Suprapubic skin (tissue), 4 donors: Measurements from ENCODE around the gene TRMT2A. TPM values are rescaled to one million over a fixed set of nuclear protein-coding genes. Genes with fewer than 3 reads are reported as not detected.

Source experiments
- DNase-seq, 2 donors: peaks; one replicate each; pipeline ENCODE4 v3.0.0-alpha.2; 2019; ENCODE audit warnings: low spot score in 2 of 2
- H3K27ac ChIP-seq: fragments of 200-600 bp; sonication (generic); one replicate; pipeline ENCODE4 v1.5.1; 2019
- H3K27me3 ChIP-seq: fragments of 200-600 bp; sonication (generic); one replicate; pipeline ENCODE4 v1.5.1; 2019
- H3K36me3 ChIP-seq: fragments of 200-600 bp; sonication (generic); one replicate; pipeline ENCODE4 v1.5.1; 2019
- H3K4me1 ChIP-seq: fragments of 200-600 bp; sonication (generic); one replicate; pipeline ENCODE4 v1.5.1; 2019
- H3K4me3 ChIP-seq: fragments of 200-600 bp; sonication (generic); one replicate; pipeline ENCODE4 v1.5.1; 2019; ENCODE audit warnings: mild to moderate bottlenecking
- H3K9me3 ChIP-seq: fragments of 200-600 bp; sonication (generic); one replicate; pipeline ENCODE4 v1.5.1; 2019
- EP300 ChIP-seq: sonication (generic); formaldehyde crosslinking; IDR thresholded peaks from one replicate; pipeline ENCODE4 v1.6.1; 2017; ENCODE audit warnings: antibody characterized with exemption
- POLR2A ChIP-seq, 2 donors: fragments of 450-650 bp; IDR thresholded peaks; one replicate each; pipeline ENCODE4 v1.6.1; 2017; ENCODE audit warnings: antibody characterized with exemption in 2 of 2, mild to moderate bottlenecking in 2 of 2, moderate library complexity in 2 of 2
- POLR2AphosphoS5 ChIP-seq, 3 donors: sonication (generic); formaldehyde crosslinking; IDR thresholded peaks; one replicate each; pipeline ENCODE4 v1.6.1; 2017; ENCODE audit warnings: antibody characterized with exemption in 3 of 3
- WGBS: methylation state at CpG from one replicate; pipeline ENCODE4 v1.1.5; 2018; 5-methylcytosine and 5-hydroxymethylcytosine counted together
- total RNA-seq, 4 donors: library from RNA; depleted of rRNA; stranded (reverse); fragments of >200 nt; gene quantifications; one replicate each; pipeline ENCODE4 v1.1.0, GENCODE V29; 2016
- TF ChIP-seq, protein P1 (sequence below), 2 donors: fragments of 200-600 bp in 1 of 2; fragments of 450-650 bp in 1 of 2; sonication (generic) in 1 of 2; IDR thresholded peaks; one replicate each; pipeline ENCODE4 v1.5.1; 2016 to 2019; ENCODE audit warnings: antibody characterized with exemption in 2 of 2, mild to moderate bottlenecking in 1 of 2, moderate library complexity in 1 of 2

The TRMT2A gene
- total RNA-seq, 4 donors from 2014 or later = 52.0 to 98.6 (median 55.7) TPM

DNA sequence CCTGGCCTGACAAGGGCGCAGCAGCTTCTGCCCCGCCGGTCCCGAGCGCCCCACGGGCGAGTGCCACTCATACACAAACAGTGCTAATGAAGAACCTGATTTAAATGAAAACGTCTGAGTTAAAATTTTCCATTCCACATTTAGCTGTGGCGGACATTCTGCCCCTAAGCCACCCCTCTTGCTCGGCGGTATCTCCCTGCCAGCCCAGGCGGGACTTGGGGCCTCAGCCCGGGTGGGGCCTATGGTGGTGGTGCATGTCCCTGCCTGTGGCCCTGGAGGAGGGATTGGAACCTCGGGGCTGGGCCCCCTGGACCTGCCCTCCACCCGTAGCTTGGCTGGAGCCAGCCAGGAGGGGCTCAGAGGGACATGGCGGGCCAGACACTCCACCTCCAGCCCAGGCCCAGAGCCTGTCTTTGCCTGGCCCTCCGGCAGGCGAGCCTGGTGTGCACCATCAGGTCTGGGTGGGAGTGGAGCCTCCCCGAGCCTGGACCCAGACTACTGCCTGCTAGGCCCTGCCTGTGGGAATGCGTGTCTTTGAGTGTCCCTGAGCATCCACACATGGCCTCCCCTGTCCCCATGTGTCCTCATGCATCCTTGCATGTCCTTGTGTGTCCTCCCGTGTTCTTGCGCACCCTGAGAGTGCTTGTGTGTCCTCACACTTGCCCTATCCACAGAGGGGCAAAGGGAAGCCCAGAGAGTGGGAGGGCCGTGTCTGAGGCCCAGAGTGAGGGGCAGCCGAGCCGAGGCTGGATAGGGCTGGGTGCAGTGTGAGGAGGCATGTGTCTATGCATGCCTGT lies 19.0 kb upstream of the TRMT2A start:
- Histone ChIP-seq H3K4me3 (no peak overlapping the region), H3K36me3 (peaks cover 19% of the 10 kb centered on the region), H3K27me3 (no peaks in the 10 kb centered on the region), H3K27ac (no peak overlapping the region), H3K4me1 (peaks cover 61% of the 10 kb centered on the region), H3K9me3 (no peaks in the 10 kb centered on the region)
- 53% methylated on average over 17 of the region's 25 CpGs for WGBS
- no peak for TF ChIP-seq POLR2A (IDR thresholded peaks at IDR 0.05)
- TF ChIP-seq POLR2AphosphoS5 (IDR thresholded peaks at IDR 0.05) = no peak
- TF ChIP-seq EP300 = no peak
- TF ChIP-seq, protein P1, sequence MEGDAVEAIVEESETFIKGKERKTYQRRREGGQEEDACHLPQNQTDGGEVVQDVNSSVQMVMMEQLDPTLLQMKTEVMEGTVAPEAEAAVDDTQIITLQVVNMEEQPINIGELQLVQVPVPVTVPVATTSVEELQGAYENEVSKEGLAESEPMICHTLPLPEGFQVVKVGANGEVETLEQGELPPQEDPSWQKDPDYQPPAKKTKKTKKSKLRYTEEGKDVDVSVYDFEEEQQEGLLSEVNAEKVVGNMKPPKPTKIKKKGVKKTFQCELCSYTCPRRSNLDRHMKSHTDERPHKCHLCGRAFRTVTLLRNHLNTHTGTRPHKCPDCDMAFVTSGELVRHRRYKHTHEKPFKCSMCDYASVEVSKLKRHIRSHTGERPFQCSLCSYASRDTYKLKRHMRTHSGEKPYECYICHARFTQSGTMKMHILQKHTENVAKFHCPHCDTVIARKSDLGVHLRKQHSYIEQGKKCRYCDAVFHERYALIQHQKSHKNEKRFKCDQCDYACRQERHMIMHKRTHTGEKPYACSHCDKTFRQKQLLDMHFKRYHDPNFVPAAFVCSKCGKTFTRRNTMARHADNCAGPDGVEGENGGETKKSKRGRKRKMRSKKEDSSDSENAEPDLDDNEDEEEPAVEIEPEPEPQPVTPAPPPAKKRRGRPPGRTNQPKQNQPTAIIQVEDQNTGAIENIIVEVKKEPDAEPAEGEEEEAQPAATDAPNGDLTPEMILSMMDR (IDR thresholded peaks at IDR 0.05) = no peak
- DNase-seq = no peak

DNA sequence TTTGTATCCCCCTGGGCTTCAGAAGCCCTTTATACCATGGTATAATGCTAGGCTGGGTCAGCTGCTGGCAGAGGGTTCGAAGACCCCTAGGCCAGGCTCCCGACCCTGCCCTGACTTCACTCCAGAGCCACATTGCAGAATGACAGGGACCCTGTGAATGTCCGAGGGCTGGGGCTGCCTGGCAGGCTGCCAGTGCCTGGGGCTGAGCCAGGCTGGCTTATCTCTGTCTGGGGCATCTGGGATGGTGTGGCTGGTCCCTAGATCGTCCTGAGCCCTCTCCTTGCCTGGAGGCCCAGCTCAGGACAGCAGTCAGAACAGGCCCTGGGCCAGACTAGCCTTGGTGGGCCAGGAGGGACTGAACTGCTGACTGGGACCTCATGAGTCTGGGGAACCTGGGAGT lies 18.2 kb upstream of the TRMT2A start:
- Histone ChIP-seq H3K27ac (no peak overlapping the region), H3K9me3 (no peaks in the 10 kb centered on the region), H3K4me1 (peaks cover 69% of the 10 kb centered on the region), H3K27me3 (no peaks in the 10 kb centered on the region), H3K36me3 (peaks cover 11% of the 10 kb centered on the region), H3K4me3 (no peak overlapping the region)
- TF ChIP-seq, protein P1 (IDR thresholded peaks at IDR 0.05) = no peak
- TF ChIP-seq POLR2A (IDR thresholded peaks at IDR 0.05) (no peak), POLR2AphosphoS5 (IDR thresholded peaks at IDR 0.05) (no peak), EP300 (no peak)
- no peak for DNase-seq
- WGBS = 47% methylated on average over 4 of the region's 4 CpGs

DNA sequence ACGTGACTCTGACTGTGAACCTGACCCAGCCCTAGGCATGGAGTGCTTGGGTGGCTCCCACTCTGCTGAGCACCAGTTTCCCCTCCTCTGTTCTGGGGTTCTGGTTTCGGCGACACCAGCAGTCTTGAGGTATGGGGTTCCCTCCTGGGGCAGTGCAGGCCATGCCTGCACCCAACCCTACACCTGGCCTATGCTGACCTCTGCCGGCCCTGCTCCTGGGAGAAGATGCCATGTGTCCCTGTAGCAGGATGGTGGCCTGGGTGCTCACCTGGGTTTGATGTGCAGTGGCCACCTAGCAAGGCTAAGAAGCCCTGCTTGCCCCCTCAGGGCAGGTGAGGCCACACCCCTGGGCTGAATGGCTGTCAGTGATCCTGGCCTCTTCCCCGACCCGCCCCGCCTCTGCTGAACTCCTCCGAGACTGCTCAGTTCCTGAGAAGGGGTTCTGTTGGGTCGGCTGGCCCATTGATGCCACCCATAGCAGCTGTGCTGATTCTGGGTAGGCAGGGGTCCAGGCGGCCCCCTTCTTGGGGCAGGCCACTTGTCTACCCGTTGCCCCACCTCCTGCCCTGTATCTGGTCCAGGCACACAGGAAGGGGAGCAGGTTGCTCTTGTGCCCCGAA lies 17.0 kb upstream of the TRMT2A start:
- H3K4me3 ChIP-seq = no peak overlapping the region
- peaks cover 75% of the 10 kb centered on the region for H3K4me1 ChIP-seq
- peaks cover under 1% of the 10 kb centered on the region for H3K36me3 ChIP-seq
- no peak for DNase-seq
- no peaks in the 10 kb centered on the region for H3K27me3 ChIP-seq
- 72% methylated on average over 3 of the region's 12 CpGs for WGBS
- TF ChIP-seq POLR2AphosphoS5 (IDR thresholded peaks at IDR 0.05) = no peak
- TF ChIP-seq, protein P1 (IDR thresholded peaks at IDR 0.05) = no peak
- TF ChIP-seq EP300 = no peak
- H3K9me3 ChIP-seq = no peaks in the 10 kb centered on the region
- H3K27ac ChIP-seq = no peak overlapping the region

DNA sequence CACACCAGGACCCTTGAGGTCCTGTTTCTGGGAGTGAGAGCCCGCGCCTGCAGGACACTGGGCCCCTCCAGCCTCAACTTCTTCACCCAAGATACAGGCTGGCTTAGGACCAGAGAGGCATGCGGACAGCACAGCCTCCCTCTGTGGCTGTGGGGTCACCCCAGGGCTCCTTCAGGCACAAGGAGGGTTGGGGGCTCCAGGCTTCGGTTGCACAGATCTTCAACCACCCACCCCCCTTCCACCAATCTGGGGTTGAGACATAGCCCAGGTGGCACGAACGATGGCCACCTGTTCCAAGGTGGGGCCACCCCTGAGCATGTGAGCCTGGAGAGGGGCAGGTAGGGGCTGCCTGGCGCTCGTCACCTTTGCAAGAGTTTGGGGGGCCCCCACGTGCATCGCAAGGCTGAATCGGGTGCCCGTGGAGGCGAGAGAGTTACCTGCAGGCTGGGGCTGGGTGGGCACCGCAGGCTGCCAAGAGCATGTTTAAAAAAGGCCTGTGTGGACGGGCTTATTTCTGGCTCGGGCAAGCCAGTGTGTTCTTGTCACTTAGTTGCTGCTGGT lies 15.7 kb upstream of the TRMT2A start:
- H3K9me3 ChIP-seq = no peaks in the 10 kb centered on the region
- H3K27ac ChIP-seq = no peak overlapping the region

More for the DNA sequence above, 15.7 kb upstream of the TRMT2A start:
- Histone ChIP-seq H3K4me1 (peaks cover 68% of the 10 kb centered on the region), H3K4me3 (peak overlapping the region; percentile 98), H3K36me3 (peaks cover 2% of the 10 kb centered on the region), H3K27me3 (no peaks in the 10 kb centered on the region)
- DNase-seq = no peak
- TF ChIP-seq POLR2A (IDR thresholded peaks at IDR 0.05) = no peak
- TF ChIP-seq, protein P1 (IDR thresholded peaks at IDR 0.05) = no peak
- no peak for TF ChIP-seq POLR2AphosphoS5 (IDR thresholded peaks at IDR 0.05)
- no peak for TF ChIP-seq EP300
- no CpG with 5 or more reads among the region's 16 CpGs for WGBS
